Neutrophil (primary cell): ENCODE results near the gene ATL2.
"Not testable (repeated sequence)": the region's sequence is repeated elsewhere in the genome, so short reads cannot be mapped to it uniquely, and the experiment has no call there.

Experiments
- H3K27ac ChIP-seq: fragments of 200-600 bp; sonication (generic); 2 replicates; pipeline ENCODE4 v1.5.1; 2016; ENCODE audit warnings: mild to moderate bottlenecking, moderate library complexity
- H3K27me3 ChIP-seq: fragments of 200-600 bp; sonication (generic); 2 replicates; pipeline ENCODE4 v1.6.0; 2016; ENCODE audit warnings: mild to moderate bottlenecking
- H3K36me3 ChIP-seq: fragments of 200-600 bp; sonication (generic); 2 replicates; pipeline ENCODE4 v1.5.1; 2017
- H3K4me1 ChIP-seq, 2 experiments: fragments of 200-600 bp in 1 of 2; sonication (generic) in 1 of 2; 1 replicate in 1 of 2; 2 replicates in 1 of 2; pipeline versions ENCODE4 v1.5.1 to v1.6.1; 2013 to 2016; ENCODE audit warnings: low read depth in 1 of 2, low read length in 1 of 2, mild to moderate bottlenecking in 1 of 2, moderate library complexity in 1 of 2; ENCODE audit not compliant: control insufficient read depth in 1 of 2, insufficient read depth in 1 of 2
- H3K4me3 ChIP-seq, 2 experiments: fragments of 200-600 bp in 1 of 2; sonication (generic) in 1 of 2; 1 replicate in 1 of 2; 2 replicates in 1 of 2; pipeline ENCODE4 v1.5.1; 2013 to 2016; ENCODE audit warnings: low read depth in 1 of 2, low read length in 1 of 2, mild to moderate bottlenecking in 1 of 2, moderate library complexity in 1 of 2
- H3K9me3 ChIP-seq: fragments of 200-600 bp; sonication (generic); 2 replicates; pipeline ENCODE4 v1.5.1; 2016
- TF ChIP-seq, protein P1 (sequence below): fragments of 200-600 bp; sonication (generic); IDR thresholded peaks from 2 replicates; pipeline ENCODE4 v1.5.1; 2016; ENCODE audit warnings: antibody characterized with exemption

The ATL2 gene

DNA sequence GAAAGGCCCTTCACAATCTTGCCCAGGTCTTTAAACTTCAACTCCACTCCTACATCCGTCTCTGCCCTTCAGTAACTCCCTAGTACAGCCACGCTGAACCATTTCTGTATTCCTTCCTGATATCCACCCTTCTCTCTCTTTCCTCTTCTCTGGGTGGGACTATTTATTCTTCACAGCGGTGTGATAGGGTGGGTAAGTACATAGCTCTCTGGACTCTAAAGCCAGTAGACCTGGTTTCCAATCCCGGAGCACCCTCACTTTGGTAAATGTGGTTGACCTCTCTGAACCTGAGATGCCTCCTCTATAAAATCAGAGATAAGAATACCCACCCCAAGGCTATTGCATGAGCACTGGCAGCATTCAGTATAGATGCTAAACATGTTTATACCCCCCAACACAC is 86.7 kb downstream of the ATL2 start:
- no peaks in the 10 kb centered on the region for H3K27me3 ChIP-seq

DNA sequence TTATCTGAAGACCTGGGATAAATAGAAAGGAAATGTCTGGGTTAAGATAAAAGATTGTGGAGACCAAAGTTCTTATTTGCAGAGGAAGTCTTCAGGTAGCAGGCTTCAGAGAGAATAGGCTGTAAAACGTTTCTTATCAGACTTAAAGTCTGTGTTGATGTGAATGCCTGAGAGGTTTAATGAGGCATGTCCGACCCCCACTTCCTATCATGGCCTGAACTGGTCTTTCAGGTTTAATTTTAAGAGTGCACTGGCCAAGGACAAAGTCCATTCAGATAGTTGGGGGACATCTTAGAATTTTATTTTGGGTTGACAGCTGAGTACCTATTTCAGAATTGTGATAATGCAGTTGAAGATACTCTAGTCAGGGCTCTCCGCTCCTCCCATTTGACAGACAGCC is 92.1 kb downstream of the ATL2 start:
- no peaks in the 10 kb centered on the region for H3K27me3 ChIP-seq
- no peak overlapping the region for H3K4me3 ChIP-seq
- H3K36me3 ChIP-seq, result no peaks in the 10 kb centered on the region
- H3K27ac ChIP-seq, result no peak overlapping the region
- H3K9me3 ChIP-seq, result no peaks in the 10 kb centered on the region
- H3K4me1 ChIP-seq, result peaks cover 8 to 34% of the 10 kb centered on the region in 2 experiments
- TF ChIP-seq, protein P1, sequence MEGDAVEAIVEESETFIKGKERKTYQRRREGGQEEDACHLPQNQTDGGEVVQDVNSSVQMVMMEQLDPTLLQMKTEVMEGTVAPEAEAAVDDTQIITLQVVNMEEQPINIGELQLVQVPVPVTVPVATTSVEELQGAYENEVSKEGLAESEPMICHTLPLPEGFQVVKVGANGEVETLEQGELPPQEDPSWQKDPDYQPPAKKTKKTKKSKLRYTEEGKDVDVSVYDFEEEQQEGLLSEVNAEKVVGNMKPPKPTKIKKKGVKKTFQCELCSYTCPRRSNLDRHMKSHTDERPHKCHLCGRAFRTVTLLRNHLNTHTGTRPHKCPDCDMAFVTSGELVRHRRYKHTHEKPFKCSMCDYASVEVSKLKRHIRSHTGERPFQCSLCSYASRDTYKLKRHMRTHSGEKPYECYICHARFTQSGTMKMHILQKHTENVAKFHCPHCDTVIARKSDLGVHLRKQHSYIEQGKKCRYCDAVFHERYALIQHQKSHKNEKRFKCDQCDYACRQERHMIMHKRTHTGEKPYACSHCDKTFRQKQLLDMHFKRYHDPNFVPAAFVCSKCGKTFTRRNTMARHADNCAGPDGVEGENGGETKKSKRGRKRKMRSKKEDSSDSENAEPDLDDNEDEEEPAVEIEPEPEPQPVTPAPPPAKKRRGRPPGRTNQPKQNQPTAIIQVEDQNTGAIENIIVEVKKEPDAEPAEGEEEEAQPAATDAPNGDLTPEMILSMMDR, result no peak

More for the DNA sequence above, 86.7 kb downstream of the ATL2 start:
- H3K4me3 ChIP-seq, result no peak overlapping the region
- TF ChIP-seq, protein P1, result no peak
- H3K4me1 ChIP-seq, result peaks cover 8 to 19% of the 10 kb centered on the region in 2 experiments
- peaks cover 3% of the 10 kb centered on the region for H3K36me3 ChIP-seq
- H3K9me3 ChIP-seq, result no peaks in the 10 kb centered on the region
- H3K27ac ChIP-seq, result no peak overlapping the region

DNA sequence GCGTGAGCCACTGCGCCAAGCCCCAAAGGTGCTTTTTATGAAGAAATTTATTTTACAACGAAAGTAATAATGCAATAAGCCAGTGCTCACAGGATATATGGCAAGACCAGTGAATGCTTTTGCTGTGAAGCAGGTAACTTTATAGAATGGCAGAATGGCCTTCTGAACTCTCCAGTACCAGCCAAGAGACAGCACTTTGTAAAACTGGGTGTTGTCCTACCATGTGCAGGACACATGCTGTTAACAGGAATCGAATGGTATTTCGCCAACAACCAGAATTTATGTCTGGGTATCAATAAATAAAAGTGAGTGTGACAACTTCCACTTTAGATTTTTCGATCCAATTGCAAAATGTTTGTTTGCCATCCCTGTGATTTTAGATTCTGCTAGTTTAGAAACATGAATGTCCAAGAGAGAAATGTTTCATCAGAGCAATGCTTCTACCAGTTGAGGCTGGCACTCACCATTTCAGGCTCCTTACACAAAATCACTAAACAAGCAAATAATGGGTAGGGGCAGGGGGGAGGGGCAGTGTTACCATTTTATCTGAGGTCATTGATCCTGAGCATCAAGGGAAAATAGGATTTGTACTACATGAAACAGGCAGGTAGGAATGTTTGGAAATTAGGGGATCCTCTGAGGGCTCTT is 95.9 kb downstream of the ATL2 start:
- Histone ChIP-seq H3K9me3 (no peaks in the 10 kb centered on the region), H3K4me1 (peaks cover 0 to 22% of the 10 kb centered on the region in 2 experiments), H3K27ac (no peak overlapping the region), H3K27me3 (no peaks in the 10 kb centered on the region), H3K4me3 (no peak overlapping the region), H3K36me3 (no peaks in the 10 kb centered on the region)
- TF ChIP-seq, protein P1, result no peak

DNA sequence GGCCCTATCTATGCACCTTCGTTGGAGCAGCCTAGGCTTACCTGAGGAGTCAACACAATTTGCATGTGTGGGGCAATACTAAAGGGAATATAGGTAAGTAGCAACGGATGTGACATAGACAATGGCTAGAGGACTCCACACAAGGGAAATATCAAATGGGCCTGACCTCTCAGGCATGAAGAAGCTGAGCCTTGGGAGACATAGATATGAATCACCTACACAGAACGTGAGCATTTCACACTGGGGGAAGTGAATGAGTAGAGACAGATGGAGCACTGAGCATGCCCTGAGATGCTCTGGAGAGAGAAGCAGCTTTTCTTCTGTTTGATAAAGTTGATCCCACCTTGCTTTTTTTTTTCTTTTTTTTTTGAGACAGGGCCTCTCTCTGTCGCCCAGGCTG is 97.9 kb downstream of the ATL2 start:
- Histone ChIP-seq H3K4me3 (no peak overlapping the region), H3K36me3 (no peaks in the 10 kb centered on the region), H3K9me3 (no peaks in the 10 kb centered on the region), H3K27me3 (no peaks in the 10 kb centered on the region), H3K27ac (no peak overlapping the region), H3K4me1 (peaks cover 5 to 22% of the 10 kb centered on the region in 2 experiments)
- TF ChIP-seq, protein P1, result no peak

DNA sequence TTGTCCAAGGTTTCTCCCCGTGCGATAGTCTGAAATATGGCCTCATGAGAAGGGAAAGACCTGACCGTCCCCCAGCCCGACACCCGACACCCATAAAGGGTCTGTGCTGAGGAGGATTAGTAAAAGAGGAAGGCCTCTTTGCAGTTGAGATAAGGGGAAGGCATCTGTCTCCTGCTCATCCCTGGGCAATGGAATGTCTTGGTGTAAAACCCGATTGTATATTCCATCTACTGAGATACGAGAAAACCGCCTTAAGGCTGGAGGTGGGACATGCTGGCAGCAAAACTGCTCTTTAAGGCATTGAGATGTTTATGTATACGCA is 99.0 kb downstream of the ATL2 start:
- peaks cover 5 to 22% of the 10 kb centered on the region in 2 experiments for H3K4me1 ChIP-seq
- H3K36me3 ChIP-seq, H3K27me3 ChIP-seq, H3K4me3 ChIP-seq, H3K9me3 ChIP-seq, H3K27ac ChIP-seq: not testable (repeated sequence)

DNA sequence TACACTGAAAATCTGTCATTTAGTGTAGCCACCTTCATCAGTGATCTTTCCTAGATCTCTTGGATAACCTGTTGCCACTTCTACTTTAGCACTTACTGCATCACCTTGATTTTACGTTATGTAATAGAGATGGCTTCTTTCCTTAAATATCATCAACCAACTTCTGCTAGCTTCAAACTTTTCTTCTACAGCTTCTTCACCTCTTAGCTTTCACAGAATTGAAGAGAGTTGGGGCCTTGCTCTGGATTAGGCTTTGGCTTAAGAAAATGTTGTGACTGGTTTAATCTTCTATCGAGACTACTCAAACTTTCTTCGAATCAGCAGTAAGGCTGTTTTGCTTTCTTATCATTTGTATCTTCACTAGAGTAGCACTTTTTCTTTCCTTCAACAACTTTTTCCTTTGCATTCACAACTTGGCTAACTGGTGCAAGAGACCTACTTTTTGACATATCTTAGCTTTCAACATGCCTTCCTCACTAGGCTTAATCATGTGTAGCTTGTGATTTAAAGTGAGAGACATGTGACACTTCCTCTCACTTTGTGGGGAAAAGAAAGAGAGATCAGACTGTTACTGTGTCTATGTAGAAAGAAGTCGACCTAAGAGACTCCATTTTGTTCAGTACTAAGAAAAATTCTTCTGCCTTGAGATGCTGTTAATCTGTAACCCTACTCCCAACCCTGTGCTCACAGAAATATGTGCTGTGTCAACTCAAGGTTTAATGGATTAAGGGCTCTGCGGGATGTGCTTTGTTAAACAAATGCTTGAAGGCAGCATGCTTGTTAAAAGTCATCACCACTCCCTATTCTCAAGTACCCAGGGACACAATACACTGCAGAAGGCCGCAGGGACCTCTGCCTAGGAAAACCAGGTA is 99.6 kb downstream of the ATL2 start:
- peaks cover 5 to 22% of the 10 kb centered on the region in 2 experiments for H3K4me1 ChIP-seq
- no peak overlapping the region for H3K4me3 ChIP-seq
- no peaks in the 10 kb centered on the region for H3K27me3 ChIP-seq
- TF ChIP-seq, protein P1, result no peak
- no peaks in the 10 kb centered on the region for H3K36me3 ChIP-seq
- peak overlapping the region; percentile 4 for H3K27ac ChIP-seq
- H3K9me3 ChIP-seq, result no peaks in the 10 kb centered on the region
